NCI-H146 treated with DMSO at 0.1 percent for 48 hours (cell line): ENCODE data around the gene ATP2A2.

Source experiments
- DNase-seq: peaks from one replicate; lab custom pipeline; 2025; ENCODE audit not compliant: unreplicated experiment; lab: John Stamatoyannopoulos, UW

ATP2A2 gene

GRCh38 chr12:110258466-110258865 lies 22.6 kb upstream of the ATP2A2 start:
- no peak for DNase-seq

GRCh38 chr12:110262442-110263388 lies 18.3 kb upstream of the ATP2A2 start:
- no peak for DNase-seq

- peak; percentile 40 for DNase-seq
Observed at GRCh38 chr12:110266381-110266960, 14.6 kb upstream of the ATP2A2 start.

- peak; percentile 68 for DNase-seq
Observed at GRCh38 chr12:110266980-110267620, 13.9 kb upstream of the ATP2A2 start.

GRCh38 chr12:110269622-110270124 lies 11.4 kb upstream of the ATP2A2 start:
- no peak for DNase-seq

GRCh38 chr12:110270125-110270962 lies 10.7 kb upstream of the ATP2A2 start:
- peak; percentile 85 for DNase-seq

- DNase-seq, result no peak
Observed at GRCh38 chr12:110271015-110271414, 10.0 kb upstream of the ATP2A2 start.

- no peak for DNase-seq
Observed at GRCh38 chr12:110277530-110278254, 3.4 kb upstream of the ATP2A2 start.

- no peak for DNase-seq
Observed at GRCh38 chr12:110278255-110278536, 2.9 kb upstream of the ATP2A2 start.

GRCh38 chr12:110279566-110280375 lies 1.3 kb upstream of the ATP2A2 start:
- DNase-seq, result peak; percentile 31

- DNase-seq, result peak; percentile 72
Observed at GRCh38 chr12:110280392-110280778, 662 bp upstream of the ATP2A2 start.

- DNase-seq, result peak; percentile 42
Observed at GRCh38 chr12:110281549-110282299, 677 bp downstream of the ATP2A2 start.

- DNase-seq, result peak; percentile 42
Observed at GRCh38 chr12:110282300-110282860, 1.3 kb downstream of the ATP2A2 start.

- no peak for DNase-seq
Observed at GRCh38 chr12:110282956-110283817, 2.1 kb downstream of the ATP2A2 start.

- DNase-seq, result no peak
Observed at GRCh38 chr12:110284597-110284996, 3.5 kb downstream of the ATP2A2 start.

- no peak for DNase-seq
Observed at GRCh38 chr12:110286623-110287022, 5.6 kb downstream of the ATP2A2 start.

GRCh38 chr12:110287986-110288385 lies 6.9 kb downstream of the ATP2A2 start:
- no peak for DNase-seq
